GM08714 (cell line): ENCODE results near the gene ABCA4.
"Not testable (repeated sequence)": the region's sequence is repeated elsewhere in the genome, so short reads cannot be mapped to it uniquely, and the experiment has no call there.

Source experiments
- H3K4me3 ChIP-seq: fragments of 200-500 bp; sonication (Bioruptor generic); 2 replicates; pipeline ENCODE4 v1.5.1; 2014; ENCODE audit warnings: mild to moderate bottlenecking, low read length, inconsistent platforms
- ZNF274 ChIP-seq: IDR thresholded peaks from 2 replicates; pipeline ENCODE4 v1.6.1; 2012; ENCODE audit warnings: mild to moderate bottlenecking, low read depth, low read length

Gene ABCA4

GRCh38 chr1:94120991-94121390 lies at the start of gene ABCA4:
Gene ABCA4, minus strand, starts transcription at chr1:94121148. Its CDS starts 103 bp downstream, at chr1:94121045.
- H3K4me3 ChIP-seq, result no peak within 1 kb of the TSS
- TF ChIP-seq ZNF274, result no peak

GRCh38 chr1:94169126-94169525 lies 48.2 kb upstream of the ABCA4 start:
- no peak overlapping the region for H3K4me3 ChIP-seq
- TF ChIP-seq ZNF274, result no peak

- TF ChIP-seq ZNF274, result no peak
- no peak overlapping the region for H3K4me3 ChIP-seq
These were observed 44.9 kb upstream of the ABCA4 start for GRCh38 chr1:94165843-94166242.

GRCh38 chr1:94164885-94165284 lies 43.9 kb upstream of the ABCA4 start:
- not testable (repeated sequence) for H3K4me3 ChIP-seq

GRCh38 chr1:94164121-94164520 lies 43.2 kb upstream of the ABCA4 start:
- H3K4me3 ChIP-seq, result not testable (repeated sequence)

- H3K4me3 ChIP-seq, result not testable (repeated sequence)
These were observed 42.3 kb upstream of the ABCA4 start for GRCh38 chr1:94163249-94163648.

- no peak for TF ChIP-seq ZNF274
These were observed 39.9 kb upstream of the ABCA4 start for GRCh38 chr1:94160811-94161210.

GRCh38 chr1:94156096-94156625 lies 35.2 kb upstream of the ABCA4 start:
- TF ChIP-seq ZNF274, result no peak
- H3K4me3 ChIP-seq, result no peak overlapping the region

More at GRCh38 chr1:94160811-94161210, 39.9 kb upstream of the ABCA4 start:
- H3K4me3 ChIP-seq, result no peak overlapping the region

- TF ChIP-seq ZNF274, result no peak
- H3K4me3 ChIP-seq, result no peak overlapping the region
These were observed 34.0 kb upstream of the ABCA4 start for GRCh38 chr1:94154989-94155388.

GRCh38 chr1:94153133-94153532 lies 32.2 kb upstream of the ABCA4 start:
- H3K4me3 ChIP-seq, result no peak overlapping the region
- TF ChIP-seq ZNF274, result no peak

GRCh38 chr1:94149166-94149565 lies 28.2 kb upstream of the ABCA4 start:
- not testable (repeated sequence) for H3K4me3 ChIP-seq

GRCh38 chr1:94146273-94146672 lies 25.3 kb upstream of the ABCA4 start:
- H3K4me3 ChIP-seq, result no peak overlapping the region
- no peak for TF ChIP-seq ZNF274

GRCh38 chr1:94144836-94145235 lies 23.9 kb upstream of the ABCA4 start:
- no peak for TF ChIP-seq ZNF274
- no peak overlapping the region for H3K4me3 ChIP-seq

- no peak overlapping the region for H3K4me3 ChIP-seq
These were observed 22.8 kb upstream of the ABCA4 start for GRCh38 chr1:94143809-94144176.

GRCh38 chr1:94143173-94143808 lies 22.3 kb upstream of the ABCA4 start:
- no peak for TF ChIP-seq ZNF274
- H3K4me3 ChIP-seq, result no peak overlapping the region

More at GRCh38 chr1:94143809-94144176, 22.8 kb upstream of the ABCA4 start:
- TF ChIP-seq ZNF274, result no peak

GRCh38 chr1:94142583-94142982 lies 21.6 kb upstream of the ABCA4 start:
- no peak overlapping the region for H3K4me3 ChIP-seq
- TF ChIP-seq ZNF274, result no peak
